Sigmoid colon (tissue), 4 donors: ENCODE results near the gene LRR1.

Source experiments
- CTCF ChIP-seq, 4 experiments: fragments of 450-650 bp in 3 of 4; fragments of 200-600 bp in 1 of 4; IDR thresholded peaks; one replicate each; pipeline ENCODE4 v1.5.1; 2016 to 2019; ENCODE audit warnings: antibody characterized with exemption in 4 of 4, mild to moderate bottlenecking in 3 of 4, moderate library complexity in 2 of 4
- EP300 ChIP-seq, 4 donors: sonication (generic); formaldehyde crosslinking; IDR thresholded peaks; one replicate each; pipeline ENCODE4 v1.6.1; 2017; ENCODE audit warnings: antibody characterized with exemption in 4 of 4
- POLR2A ChIP-seq, 2 donors: fragments of 450-650 bp; IDR thresholded peaks; one replicate each; pipeline ENCODE4 v1.6.1; 2016; ENCODE audit warnings: antibody characterized with exemption in 2 of 2, mild to moderate bottlenecking in 2 of 2, moderate library complexity in 2 of 2
- POLR2AphosphoS5 ChIP-seq, 4 donors: sonication (generic); formaldehyde crosslinking; IDR thresholded peaks; one replicate each; pipeline ENCODE4 v1.6.1; 2017; ENCODE audit warnings: antibody characterized with exemption in 4 of 4

DNA sequence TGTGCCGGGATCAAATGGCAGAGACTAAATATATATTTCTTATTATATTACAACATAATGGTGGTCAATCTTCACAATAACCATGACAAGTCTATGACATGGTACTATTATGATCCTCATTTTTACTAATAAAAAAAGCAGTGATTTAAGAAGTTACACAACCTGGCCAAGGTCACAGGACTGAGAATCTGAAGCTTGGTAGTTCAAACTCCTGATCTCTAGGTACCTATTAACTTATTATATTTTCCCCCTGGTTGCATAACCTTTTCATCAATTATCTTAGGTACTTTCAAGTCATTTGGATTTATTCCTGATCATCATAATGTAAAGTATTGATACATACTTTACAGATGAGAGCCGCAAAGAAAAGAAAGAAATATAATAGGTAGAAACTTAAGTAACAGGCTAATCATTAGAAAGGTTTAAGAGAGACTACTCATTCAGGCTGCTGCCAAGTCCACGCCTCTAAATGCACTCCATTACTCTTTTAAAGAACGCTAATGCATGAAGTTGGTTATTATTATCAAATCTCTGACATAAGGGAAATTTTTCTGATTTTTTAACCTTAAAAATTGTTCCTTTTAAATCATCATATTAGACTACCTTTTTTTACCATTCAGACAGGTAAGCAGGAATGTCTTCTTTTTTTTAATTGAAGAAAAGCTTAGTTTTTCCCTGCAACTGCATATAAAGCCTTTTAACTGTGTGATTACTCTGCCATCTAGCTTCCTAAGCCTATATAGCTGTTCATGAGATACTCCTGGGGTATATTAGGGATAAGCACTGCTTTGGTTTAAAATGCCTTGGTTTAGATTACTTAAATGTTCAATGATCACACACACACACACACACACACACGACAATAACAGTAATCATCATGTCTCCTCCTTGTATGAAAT, 48.2 kb upstream of the LRR1 start:
- no peak for TF ChIP-seq CTCF (IDR thresholded peaks at IDR 0.05)
- no peak for TF ChIP-seq EP300 (IDR thresholded peaks at IDR 0.05)
- no peak for TF ChIP-seq POLR2A (IDR thresholded peaks at IDR 0.05)
- TF ChIP-seq POLR2AphosphoS5 (IDR thresholded peaks at IDR 0.05), result no peak
